ENCODE results near the gene EDRF1.
"Not testable (repeated sequence)": the region's sequence is repeated elsewhere in the genome, so short reads cannot be mapped to it uniquely, and the experiment has no call there.

DNA sequence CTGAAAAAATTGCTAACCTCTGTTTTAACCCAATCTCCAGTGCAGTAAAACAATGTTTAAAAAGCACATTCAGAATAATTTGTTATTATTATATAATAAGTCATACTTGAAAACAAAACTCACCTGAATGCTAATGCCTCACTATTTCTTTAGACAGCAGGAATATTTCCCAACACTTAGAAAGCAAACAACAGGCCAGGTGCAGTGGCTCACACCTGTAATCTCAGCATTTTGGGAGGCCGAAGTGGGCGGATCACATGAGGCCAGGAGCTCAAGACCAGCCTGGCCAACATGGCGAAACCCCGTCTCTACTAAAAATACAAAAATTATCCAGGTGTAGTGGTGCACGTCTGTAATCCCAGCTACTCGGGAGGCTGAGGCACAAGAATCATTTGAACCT lies 22.6 kb upstream of the EDRF1 start:
- TF ChIP-seq, protein P1, sequence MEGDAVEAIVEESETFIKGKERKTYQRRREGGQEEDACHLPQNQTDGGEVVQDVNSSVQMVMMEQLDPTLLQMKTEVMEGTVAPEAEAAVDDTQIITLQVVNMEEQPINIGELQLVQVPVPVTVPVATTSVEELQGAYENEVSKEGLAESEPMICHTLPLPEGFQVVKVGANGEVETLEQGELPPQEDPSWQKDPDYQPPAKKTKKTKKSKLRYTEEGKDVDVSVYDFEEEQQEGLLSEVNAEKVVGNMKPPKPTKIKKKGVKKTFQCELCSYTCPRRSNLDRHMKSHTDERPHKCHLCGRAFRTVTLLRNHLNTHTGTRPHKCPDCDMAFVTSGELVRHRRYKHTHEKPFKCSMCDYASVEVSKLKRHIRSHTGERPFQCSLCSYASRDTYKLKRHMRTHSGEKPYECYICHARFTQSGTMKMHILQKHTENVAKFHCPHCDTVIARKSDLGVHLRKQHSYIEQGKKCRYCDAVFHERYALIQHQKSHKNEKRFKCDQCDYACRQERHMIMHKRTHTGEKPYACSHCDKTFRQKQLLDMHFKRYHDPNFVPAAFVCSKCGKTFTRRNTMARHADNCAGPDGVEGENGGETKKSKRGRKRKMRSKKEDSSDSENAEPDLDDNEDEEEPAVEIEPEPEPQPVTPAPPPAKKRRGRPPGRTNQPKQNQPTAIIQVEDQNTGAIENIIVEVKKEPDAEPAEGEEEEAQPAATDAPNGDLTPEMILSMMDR (IDR thresholded peaks at IDR 0.05): not testable (repeated sequence)
- not testable (repeated sequence) for TF ChIP-seq POLR2AphosphoS5 (IDR thresholded peaks at IDR 0.05)

Measured in gastroesophageal sphincter (tissue), 3 donors.